T-helper 17 cell (primary cell): ENCODE data around the gene FAM171A2. TPM values are rescaled to one million over a fixed set of nuclear protein-coding genes. Genes with fewer than 3 reads are reported as not detected.

Experiments
- ATAC-seq: fragments of 150-1000 bp; cut with Tn5 transposase; 2 replicates; pipeline ENCODE4 v1.10.0; 2021; ENCODE audit warnings: mild to moderate bottlenecking, moderate library complexity
- DNase-seq, 3 donors: peaks; one replicate each; pipeline versions ENCODE4 v3.0.0 to v3.0.0-alpha.2; 2020 to 2021
- H3K9me3 ChIP-seq: one replicate; pipeline ENCODE4 v1.7.0; 2013; ENCODE audit warnings: low read length, mild to moderate bottlenecking; ENCODE audit not compliant: control insufficient read depth, poor library complexity, severe bottlenecking
- H3K27ac Mint-ChIP-seq: one replicate; pipeline ENCODE4 v1.8.0; 2022; ENCODE audit warnings: mild to moderate bottlenecking, moderate library complexity, mixed read lengths
- H3K27me3 Mint-ChIP-seq: one replicate; pipeline ENCODE4 v1.8.0; 2022; ENCODE audit warnings: mixed read lengths
- H3K36me3 Mint-ChIP-seq: one replicate; pipeline ENCODE4 v1.8.0; 2022; ENCODE audit warnings: low read depth, mixed read lengths
- H3K4me1 Mint-ChIP-seq: one replicate; pipeline ENCODE4 v1.8.0; 2022; ENCODE audit warnings: mild to moderate bottlenecking, mixed read lengths
- H3K4me3 Mint-ChIP-seq: one replicate; pipeline ENCODE4 v1.8.0; 2022; ENCODE audit warnings: mild to moderate bottlenecking, moderate library complexity, mixed read lengths
- total RNA-seq, 4 donors: library from RNA in 2 of 4; stranded (reverse) in 2 of 4; gene quantifications; one replicate each; pipeline ENCODE4 v1.2.3 and lab custom pipeline; 2022 to 2026

Gene FAM171A2
- total RNA-seq, 2 donors from 2014 or later: 0.07 to 0.31 TPM

DNA sequence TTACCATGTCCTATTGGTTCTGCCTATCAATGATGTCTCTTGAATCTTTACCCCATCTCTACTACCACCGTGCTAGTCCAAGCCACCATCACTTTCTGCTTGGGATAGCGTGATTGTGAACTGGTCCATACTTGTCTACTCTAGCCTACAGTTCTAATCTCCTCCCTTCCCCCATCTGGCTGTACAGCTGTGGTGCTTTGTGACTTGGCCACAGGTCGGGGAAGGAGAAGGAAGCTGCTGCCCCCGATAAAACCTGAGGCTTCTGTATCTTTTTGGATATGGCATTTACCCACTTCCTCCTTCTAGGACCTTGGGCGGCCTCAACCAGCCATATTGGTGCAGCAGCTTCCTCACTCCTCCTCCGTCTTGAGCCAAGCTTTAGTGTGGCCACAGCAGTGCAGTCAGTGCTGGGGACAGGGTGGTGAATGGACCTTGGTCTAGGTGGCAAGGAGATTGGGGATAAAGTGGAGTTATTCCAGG is 26.1 kb upstream of the FAM171A2 start:
- no peak for DNase-seq
- H3K27me3 Mint-ChIP-seq: peaks cover 10% of the 10 kb centered on the region
- H3K4me1 Mint-ChIP-seq: peaks cover 14% of the 10 kb centered on the region
- no peaks in the 10 kb centered on the region for H3K36me3 Mint-ChIP-seq
- no peaks in the 10 kb centered on the region for H3K9me3 ChIP-seq
- no peak overlapping the region for H3K27ac Mint-ChIP-seq
- no peak for ATAC-seq
- no peak overlapping the region for H3K4me3 Mint-ChIP-seq

DNA sequence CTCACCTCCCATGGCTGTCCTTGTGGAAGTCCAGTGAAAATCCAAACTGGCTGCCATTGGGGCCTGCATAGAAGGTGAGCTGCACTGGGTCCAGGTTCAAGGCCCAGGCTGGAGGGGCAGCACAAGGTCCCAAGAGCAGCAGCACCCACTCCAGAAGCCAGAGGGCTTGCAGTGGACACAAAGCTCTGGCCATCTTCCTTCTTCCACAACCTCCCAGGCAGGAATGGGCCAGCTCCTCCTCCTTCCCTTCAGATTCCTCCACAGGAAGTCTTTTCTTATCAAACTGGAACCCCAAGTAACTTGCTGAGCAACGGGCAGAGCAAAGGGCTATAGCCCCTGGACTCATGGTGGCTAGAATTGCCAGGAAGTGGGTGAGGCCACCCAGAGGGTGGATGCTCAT is 25.6 kb upstream of the FAM171A2 start, which contains the start of gene ITGA2B:
ITGA2B (minus strand) TSS at position 369 of the 400 bp plus-strand sequence; CDS start at position 193, 176 bp downstream.
- Mint-ChIP-seq H3K27me3 (peaks cover 10% of the 10 kb centered on the region), H3K4me1 (peaks cover 16% of the 10 kb centered on the region), H3K27ac (no peak within 1 kb of the TSS), H3K4me3 (no peak within 1 kb of the TSS), H3K36me3 (no peaks in the 10 kb centered on the region)
- DNase-seq (no peak), ATAC-seq (no peak)
- H3K9me3 ChIP-seq: no peaks in the 10 kb centered on the region

DNA sequence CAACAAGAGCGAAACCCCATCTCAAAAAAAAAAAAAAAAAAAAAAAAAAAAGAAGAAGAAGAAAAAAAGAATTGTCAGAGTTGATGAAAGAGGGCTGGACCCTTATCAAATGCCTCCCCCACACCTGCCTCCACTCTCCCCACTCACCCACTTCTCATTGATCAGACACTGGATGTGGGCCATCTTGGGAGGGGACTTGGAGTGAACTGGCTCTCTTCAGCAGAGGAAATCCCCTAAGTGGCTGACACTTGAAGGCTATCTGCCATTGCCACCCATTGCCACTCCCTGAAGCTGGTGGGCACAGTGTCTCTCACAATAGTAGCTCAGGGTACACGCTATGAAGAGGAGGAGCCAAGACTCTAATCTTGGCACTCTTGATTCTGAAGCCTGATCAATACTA is 24.2 kb upstream of the FAM171A2 start:
- H3K36me3 Mint-ChIP-seq: no peaks in the 10 kb centered on the region

DNA sequence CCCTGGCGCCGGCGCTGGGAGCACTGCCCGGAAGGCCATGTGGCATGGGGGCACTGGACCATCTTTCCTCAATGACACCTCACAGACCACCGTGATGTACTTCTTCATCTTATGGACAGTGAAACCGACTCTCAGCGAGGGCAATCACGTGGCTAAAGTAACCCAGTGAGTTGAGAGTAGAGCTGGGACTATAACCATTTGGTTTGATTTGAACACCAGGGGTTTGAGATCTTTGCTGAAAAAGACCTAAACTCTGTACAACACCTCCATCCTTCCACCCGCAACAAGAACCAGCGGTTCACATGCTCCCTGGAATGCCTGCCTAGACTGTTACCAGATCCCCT is 22.5 kb upstream of the FAM171A2 start:
- DNase-seq (no peak), ATAC-seq (no peak)
- H3K4me1 Mint-ChIP-seq: peaks cover 17% of the 10 kb centered on the region
- peaks cover 31% of the 10 kb centered on the region for H3K27me3 Mint-ChIP-seq
- H3K36me3 Mint-ChIP-seq: no peaks in the 10 kb centered on the region
- H3K27ac Mint-ChIP-seq: no peak overlapping the region
- no peaks in the 10 kb centered on the region for H3K9me3 ChIP-seq
- peak overlapping the region; percentile 81 for H3K4me3 Mint-ChIP-seq

More for the DNA sequence above, 24.2 kb upstream of the FAM171A2 start:
- Mint-ChIP-seq H3K27ac (no peak overlapping the region), H3K4me3 (no peak overlapping the region), H3K27me3 (peaks cover 18% of the 10 kb centered on the region), H3K4me1 (peaks cover 15% of the 10 kb centered on the region)
- H3K9me3 ChIP-seq: no peaks in the 10 kb centered on the region
- DNase-seq: no peak
- ATAC-seq: no peak

DNA sequence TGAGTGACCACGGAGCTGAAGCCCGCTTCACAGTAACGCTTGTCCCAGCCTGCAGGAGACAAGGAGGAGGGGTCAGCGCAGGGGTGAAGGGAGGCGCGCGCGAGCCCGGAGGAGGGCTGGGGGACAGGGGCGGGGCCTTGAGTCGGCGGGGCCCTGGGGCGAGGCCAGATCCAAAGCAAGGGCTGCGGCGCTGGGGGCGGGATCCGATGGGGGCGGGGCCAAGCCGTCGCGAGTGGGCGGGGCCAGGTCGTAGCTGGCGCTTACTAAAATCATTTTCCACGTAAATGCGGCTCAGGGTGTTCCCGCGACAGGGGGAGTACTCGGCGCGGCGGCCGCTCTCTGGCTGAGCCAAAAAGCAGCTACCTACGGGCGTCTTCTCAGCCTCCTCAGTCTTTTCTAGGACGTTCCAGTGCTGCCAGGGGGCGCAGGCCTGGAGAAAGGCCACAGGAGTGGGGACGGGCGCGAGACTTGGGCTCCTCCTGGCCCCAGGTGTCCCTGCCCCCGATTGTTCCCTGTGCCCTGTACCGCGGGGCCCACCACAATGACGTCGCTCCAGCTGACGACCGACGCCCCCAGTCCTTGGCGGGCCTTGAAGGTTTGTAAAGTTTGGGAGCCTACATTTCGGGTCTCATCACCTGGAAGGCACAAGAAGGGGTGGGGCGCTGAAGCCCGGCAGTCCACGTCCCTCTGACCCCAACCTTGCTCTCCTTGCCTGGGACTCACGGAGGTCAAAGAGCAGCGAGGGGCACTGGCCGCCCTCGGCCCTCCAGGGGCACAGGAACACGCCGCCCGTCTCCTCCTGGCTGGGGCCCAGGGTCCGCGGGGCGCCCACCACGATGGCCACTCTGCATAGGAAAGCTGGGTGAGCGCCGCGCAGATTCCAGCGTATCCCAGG is 21.9 kb upstream of the FAM171A2 start:
- DNase-seq (peak; percentile 69 to 83 (median 75)), ATAC-seq (peak; percentile 91)
- H3K36me3 Mint-ChIP-seq: no peaks in the 10 kb centered on the region
- no peaks in the 10 kb centered on the region for H3K9me3 ChIP-seq
- H3K4me1 Mint-ChIP-seq: peaks cover 17% of the 10 kb centered on the region
- peaks cover 34% of the 10 kb centered on the region for H3K27me3 Mint-ChIP-seq
- H3K4me3 Mint-ChIP-seq: peak overlapping the region; percentile 81
- no peak overlapping the region for H3K27ac Mint-ChIP-seq

DNA sequence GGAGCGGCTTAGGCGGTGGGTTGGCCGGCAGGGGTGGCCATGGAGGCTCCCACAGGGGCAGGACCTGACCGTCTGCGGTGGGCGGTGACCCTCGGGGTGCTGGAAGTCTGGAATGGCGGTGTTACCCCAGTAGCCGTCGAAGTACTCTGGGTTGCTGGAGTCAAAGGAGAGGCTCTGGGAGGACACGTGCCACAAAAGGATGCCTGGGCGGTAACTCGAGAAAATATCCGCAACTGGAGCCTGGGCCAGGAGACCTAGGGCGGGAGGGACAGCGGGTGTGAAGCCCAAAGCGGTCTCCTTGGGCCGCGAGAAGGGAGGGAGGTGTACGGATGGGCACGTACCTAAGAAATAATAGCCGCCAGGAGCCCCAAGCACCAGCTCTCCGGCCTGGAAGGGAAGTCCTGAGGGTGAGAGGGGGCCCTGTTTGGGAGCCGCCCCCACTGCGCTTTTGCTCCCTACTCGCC is 21.2 kb upstream of the FAM171A2 start:
- Mint-ChIP-seq H3K36me3 (no peaks in the 10 kb centered on the region), H3K4me3 (peak overlapping the region; percentile 81), H3K27ac (no peak overlapping the region), H3K27me3 (peaks cover 36% of the 10 kb centered on the region), H3K4me1 (peaks cover 17% of the 10 kb centered on the region)
- ATAC-seq (peak; percentile 8), DNase-seq (no peak)
- H3K9me3 ChIP-seq: no peaks in the 10 kb centered on the region

DNA sequence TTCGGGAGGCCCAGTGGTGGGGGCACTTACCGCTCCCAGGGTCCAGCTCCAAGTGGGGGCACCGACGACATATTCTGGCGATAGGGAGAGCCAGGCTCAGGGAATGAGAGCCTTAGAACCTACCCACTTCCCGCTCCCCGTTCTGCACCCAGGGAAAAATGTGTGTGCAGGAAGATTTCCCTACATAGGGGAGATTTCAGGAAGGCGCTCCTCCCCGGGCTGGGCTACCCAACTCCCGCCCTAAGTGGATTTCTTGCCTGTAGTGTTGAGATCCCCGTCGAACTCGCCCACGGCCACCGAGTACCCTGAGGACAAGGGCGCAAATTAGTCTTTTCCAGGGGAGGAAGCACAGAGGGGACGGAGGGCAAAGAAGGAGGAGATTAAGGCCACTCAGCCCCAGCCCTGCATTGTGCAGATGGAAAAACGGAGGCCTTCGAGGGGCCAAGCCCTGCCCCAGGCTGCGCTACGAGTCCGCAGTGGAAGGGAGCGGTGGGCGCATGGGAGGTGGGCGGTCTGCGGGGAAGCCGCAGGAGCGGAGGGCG is 20.7 kb upstream of the FAM171A2 start:
- H3K4me3 Mint-ChIP-seq: peak overlapping the region; percentile 81
- peaks cover 33% of the 10 kb centered on the region for H3K27me3 Mint-ChIP-seq
- peaks cover 16% of the 10 kb centered on the region for H3K4me1 Mint-ChIP-seq
- no peaks in the 10 kb centered on the region for H3K36me3 Mint-ChIP-seq
- ATAC-seq (no peak), DNase-seq (no peak)
- H3K27ac Mint-ChIP-seq: no peak overlapping the region
- H3K9me3 ChIP-seq: no peaks in the 10 kb centered on the region

DNA sequence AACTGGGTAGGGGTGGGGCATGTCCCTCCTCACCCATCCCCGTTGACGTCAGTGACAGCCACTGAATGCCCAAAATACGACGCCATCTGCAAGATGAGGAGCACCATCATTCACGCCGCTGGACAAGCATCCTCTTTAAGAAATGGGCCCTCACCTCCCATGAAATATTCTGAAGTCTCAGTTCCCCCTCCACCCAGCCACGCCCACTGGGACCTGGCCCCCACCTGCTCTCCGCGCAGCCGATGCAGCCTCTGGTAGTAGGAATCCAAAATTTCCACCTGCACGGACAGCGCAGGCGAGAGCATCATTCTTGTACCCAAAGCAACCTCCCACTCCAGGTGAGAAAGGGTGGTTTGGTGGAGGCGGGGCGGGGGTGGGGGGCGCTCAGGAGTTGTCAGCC is 20.2 kb upstream of the FAM171A2 start:
- Mint-ChIP-seq H3K4me3 (no peak overlapping the region), H3K36me3 (no peaks in the 10 kb centered on the region), H3K27ac (no peak overlapping the region), H3K27me3 (peaks cover 32% of the 10 kb centered on the region), H3K4me1 (peaks cover 15% of the 10 kb centered on the region)
- H3K9me3 ChIP-seq: no peaks in the 10 kb centered on the region
- no peak for DNase-seq
- ATAC-seq: no peak

DNA sequence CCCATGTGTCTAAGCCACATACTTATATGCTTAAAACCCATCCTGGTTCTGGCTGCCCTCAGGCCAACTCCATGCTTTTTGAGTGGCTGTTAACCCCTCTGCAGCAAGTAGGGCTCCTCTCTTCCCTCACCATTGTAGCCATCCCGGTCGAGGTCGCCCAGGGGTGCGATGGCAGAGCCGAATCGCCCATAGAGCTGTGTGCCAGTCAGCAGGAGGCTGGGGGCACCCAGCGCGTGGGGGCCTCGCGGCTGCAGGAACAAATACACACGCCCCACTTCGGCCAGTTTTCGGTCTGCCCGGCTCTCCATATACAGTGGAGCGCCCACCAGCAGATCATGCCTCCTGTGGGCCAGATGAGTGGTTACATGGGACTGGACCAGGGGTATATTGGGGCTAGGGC is 19.7 kb upstream of the FAM171A2 start:
- H3K27me3 Mint-ChIP-seq: peaks cover 36% of the 10 kb centered on the region
- H3K4me1 Mint-ChIP-seq: peaks cover 15% of the 10 kb centered on the region
- no peak overlapping the region for H3K4me3 Mint-ChIP-seq
- no peaks in the 10 kb centered on the region for H3K36me3 Mint-ChIP-seq
- no peaks in the 10 kb centered on the region for H3K9me3 ChIP-seq
- DNase-seq (no peak), ATAC-seq (no peak)
- H3K27ac Mint-ChIP-seq: peak overlapping the region; percentile 67

DNA sequence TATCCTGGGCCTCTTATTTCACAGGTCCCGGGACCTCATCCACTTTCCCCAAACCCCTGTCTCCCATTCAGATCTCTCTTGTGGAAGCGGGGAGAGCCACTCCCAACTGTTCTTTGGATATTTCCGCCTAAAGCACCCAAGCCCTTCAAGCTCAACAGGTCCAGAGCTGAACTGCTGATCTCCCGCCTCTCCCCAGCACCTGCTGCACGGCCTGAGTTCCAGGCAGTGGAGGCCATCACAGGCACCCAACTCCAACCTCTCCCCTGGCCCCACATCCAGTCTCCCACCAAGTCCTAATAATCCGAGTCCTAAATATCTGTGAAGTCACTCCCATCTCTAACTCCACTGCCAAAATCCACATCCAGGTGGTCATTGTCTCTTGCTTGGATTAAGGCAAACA is 19.3 kb upstream of the FAM171A2 start:
- H3K36me3 Mint-ChIP-seq: no peaks in the 10 kb centered on the region
- DNase-seq (no peak), ATAC-seq (no peak)
- H3K4me1 Mint-ChIP-seq: peaks cover 15% of the 10 kb centered on the region
- H3K27me3 Mint-ChIP-seq: peaks cover 39% of the 10 kb centered on the region
- peak overlapping the region; percentile 67 for H3K27ac Mint-ChIP-seq
- no peak overlapping the region for H3K4me3 Mint-ChIP-seq
- no peaks in the 10 kb centered on the region for H3K9me3 ChIP-seq

DNA sequence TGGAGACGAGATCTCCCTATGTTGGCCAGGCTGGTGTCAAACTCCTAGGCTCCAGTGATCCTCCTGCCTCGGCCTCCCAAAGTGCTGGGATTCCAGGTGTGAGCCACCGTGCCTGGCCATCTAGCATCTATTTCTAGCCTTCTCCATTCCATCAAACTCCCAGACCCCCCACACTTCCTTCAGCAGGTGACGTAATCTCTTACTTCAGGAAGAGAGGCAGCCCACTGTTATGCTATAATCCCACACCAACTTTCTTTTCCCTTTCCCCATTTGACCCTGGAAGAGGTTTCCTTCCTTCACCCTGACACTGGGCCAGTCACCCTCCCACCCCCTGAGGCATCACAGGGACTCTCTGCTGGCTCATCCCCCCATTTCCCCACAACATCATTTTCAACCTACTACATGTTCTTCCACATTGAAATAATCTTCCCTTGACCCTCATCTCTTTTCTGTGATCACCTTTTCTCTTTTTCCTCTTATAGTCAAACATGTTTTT is 18.2 kb upstream of the FAM171A2 start:
- H3K27me3 Mint-ChIP-seq: peaks cover 39% of the 10 kb centered on the region
- peaks cover 15% of the 10 kb centered on the region for H3K4me1 Mint-ChIP-seq
- H3K27ac Mint-ChIP-seq: no peak overlapping the region
- no peak overlapping the region for H3K4me3 Mint-ChIP-seq
- H3K9me3 ChIP-seq: no peaks in the 10 kb centered on the region
- no peak for DNase-seq
- ATAC-seq: no peak
- no peaks in the 10 kb centered on the region for H3K36me3 Mint-ChIP-seq

DNA sequence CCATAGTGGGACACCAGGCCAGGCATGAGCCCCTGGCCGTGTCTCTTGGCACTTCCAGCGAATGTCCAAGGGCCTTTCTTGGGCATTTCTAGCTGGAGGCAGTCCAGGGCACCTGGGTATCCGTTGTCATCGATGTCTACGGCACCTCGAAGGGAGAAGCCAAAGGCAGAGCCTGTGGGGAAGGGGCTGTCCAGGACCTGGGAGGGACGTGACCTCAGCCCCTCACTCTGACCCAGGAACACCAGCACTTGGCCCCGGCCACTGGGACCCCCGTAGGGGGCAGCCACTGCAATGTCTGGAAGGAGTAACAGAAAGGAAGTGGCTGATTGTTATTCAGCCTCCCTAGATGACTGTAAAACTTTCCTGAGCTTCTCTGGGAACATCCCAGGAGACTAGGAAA is 17.1 kb upstream of the FAM171A2 start:
- no peaks in the 10 kb centered on the region for H3K9me3 ChIP-seq
- H3K27me3 Mint-ChIP-seq: peaks cover 40% of the 10 kb centered on the region
- H3K27ac Mint-ChIP-seq: no peak overlapping the region
- DNase-seq: no peak
- peaks cover 10% of the 10 kb centered on the region for H3K4me1 Mint-ChIP-seq
- ATAC-seq: no peak
- H3K4me3 Mint-ChIP-seq: no peak overlapping the region
- H3K36me3 Mint-ChIP-seq: no peaks in the 10 kb centered on the region

DNA sequence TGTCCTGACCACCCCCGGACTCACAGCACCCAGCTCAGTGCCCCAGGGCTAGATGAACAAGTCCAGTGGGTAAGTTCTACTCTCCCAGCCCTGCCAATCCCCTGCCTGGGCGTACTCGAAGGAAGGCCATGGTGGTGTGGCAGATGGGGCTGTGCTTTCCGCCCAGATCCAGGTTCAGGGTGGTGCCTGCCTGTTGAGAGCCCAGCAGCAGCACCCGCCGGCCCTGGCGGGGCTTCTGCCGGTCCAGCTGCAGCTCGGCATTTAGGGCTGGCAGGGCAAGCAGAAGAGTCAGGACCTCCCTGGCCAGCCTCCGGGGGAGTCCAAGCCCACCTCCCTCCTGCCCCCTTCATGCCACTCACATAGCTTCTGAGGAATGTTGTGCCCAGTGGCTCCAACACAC is 16.2 kb upstream of the FAM171A2 start:
- Mint-ChIP-seq H3K4me3 (no peak overlapping the region), H3K27me3 (peaks cover 41% of the 10 kb centered on the region)
- H3K9me3 ChIP-seq: no peaks in the 10 kb centered on the region

More for the DNA sequence above, 16.2 kb upstream of the FAM171A2 start:
- peaks cover 10% of the 10 kb centered on the region for H3K4me1 Mint-ChIP-seq
- H3K36me3 Mint-ChIP-seq: no peaks in the 10 kb centered on the region
- ATAC-seq: no peak
- H3K27ac Mint-ChIP-seq: no peak overlapping the region
- no peak for DNase-seq
